WTC11 (cell line): ENCODE data around the gene SLC6A18.

Experiments
- JAZF1 ChIP-seq: fragments of 250-450 bp; sonication (Bioruptor Pico); IDR thresholded peaks from 2 replicates; pipeline ENCODE4 v1.9.0; 2021; ENCODE audit warnings: moderate library complexity, mild to moderate bottlenecking, inconsistent platforms
- JUN ChIP-seq: sonication (generic); formaldehyde crosslinking; IDR thresholded peaks from 2 replicates; pipeline ENCODE4 v1.8.0; 2023; ENCODE audit warnings: mild to moderate bottlenecking, missing genetic modification reagents
- TF ChIP-seq, protein P1 (sequence below): sonication (generic); formaldehyde crosslinking; IDR thresholded peaks from 2 replicates; pipeline ENCODE4 v1.8.1; 2023; ENCODE audit warnings: mild to moderate bottlenecking, missing genetic modification reagents, moderate library complexity
- TF ChIP-seq, protein P2 (sequence below): fragments of 200-600 bp; IDR thresholded peaks from 2 replicates; pipeline ENCODE4 v1.8.0; 2022; ENCODE audit warnings: antibody characterized with exemption
- TF ChIP-seq, protein P3 (sequence below): sonication (generic); formaldehyde crosslinking; IDR thresholded peaks from 2 replicates; pipeline ENCODE4 v1.8.0; 2022; ENCODE audit warnings: mild to moderate bottlenecking, missing genetic modification reagents
- TF ChIP-seq, protein P4 (sequence below): sonication (generic); formaldehyde crosslinking; IDR thresholded peaks from 2 replicates; pipeline ENCODE4 v1.8.1; 2023; ENCODE audit warnings: mild to moderate bottlenecking, missing genetic modification reagents, moderate library complexity
- TF ChIP-seq, protein P5 (sequence below): sonication (generic); formaldehyde crosslinking; IDR thresholded peaks from 2 replicates; pipeline ENCODE4 v1.8.0; 2023; ENCODE audit warnings: mild to moderate bottlenecking, missing genetic modification reagents
- TF ChIP-seq, protein P6 (sequence below): sonication (generic); formaldehyde crosslinking; IDR thresholded peaks from 2 replicates; pipeline ENCODE4 v1.8.0; 2022; ENCODE audit warnings: mild to moderate bottlenecking, missing genetic modification reagents

DNA sequence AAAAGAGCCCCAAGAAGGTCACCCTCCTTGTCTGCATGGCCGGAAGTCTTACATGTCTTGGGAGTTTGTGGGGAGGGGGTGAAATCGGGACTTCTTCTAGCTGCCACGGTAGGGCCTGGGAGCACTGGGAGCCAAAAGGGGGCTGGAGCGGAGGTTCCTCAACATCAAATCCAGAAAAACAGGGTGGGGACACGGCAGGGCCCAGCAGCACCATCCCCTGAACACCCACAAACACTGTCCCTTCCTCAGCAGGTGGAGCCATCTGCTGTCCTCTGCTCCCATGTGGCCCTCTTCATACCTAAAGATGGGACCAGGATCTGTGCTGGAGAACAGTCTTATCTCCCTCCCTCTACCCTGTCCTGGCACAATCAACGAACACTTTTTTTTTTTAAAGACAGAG, 67.0 kb downstream of the SLC6A18 start:
- TF ChIP-seq, protein P1, sequence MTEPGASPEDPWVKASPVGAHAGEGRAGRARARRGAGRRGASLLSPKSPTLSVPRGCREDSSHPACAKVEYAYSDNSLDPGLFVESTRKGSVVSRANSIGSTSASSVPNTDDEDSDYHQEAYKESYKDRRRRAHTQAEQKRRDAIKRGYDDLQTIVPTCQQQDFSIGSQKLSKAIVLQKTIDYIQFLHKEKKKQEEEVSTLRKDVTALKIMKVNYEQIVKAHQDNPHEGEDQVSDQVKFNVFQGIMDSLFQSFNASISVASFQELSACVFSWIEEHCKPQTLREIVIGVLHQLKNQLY, result no peak
- TF ChIP-seq, protein P2, sequence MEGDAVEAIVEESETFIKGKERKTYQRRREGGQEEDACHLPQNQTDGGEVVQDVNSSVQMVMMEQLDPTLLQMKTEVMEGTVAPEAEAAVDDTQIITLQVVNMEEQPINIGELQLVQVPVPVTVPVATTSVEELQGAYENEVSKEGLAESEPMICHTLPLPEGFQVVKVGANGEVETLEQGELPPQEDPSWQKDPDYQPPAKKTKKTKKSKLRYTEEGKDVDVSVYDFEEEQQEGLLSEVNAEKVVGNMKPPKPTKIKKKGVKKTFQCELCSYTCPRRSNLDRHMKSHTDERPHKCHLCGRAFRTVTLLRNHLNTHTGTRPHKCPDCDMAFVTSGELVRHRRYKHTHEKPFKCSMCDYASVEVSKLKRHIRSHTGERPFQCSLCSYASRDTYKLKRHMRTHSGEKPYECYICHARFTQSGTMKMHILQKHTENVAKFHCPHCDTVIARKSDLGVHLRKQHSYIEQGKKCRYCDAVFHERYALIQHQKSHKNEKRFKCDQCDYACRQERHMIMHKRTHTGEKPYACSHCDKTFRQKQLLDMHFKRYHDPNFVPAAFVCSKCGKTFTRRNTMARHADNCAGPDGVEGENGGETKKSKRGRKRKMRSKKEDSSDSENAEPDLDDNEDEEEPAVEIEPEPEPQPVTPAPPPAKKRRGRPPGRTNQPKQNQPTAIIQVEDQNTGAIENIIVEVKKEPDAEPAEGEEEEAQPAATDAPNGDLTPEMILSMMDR, result no peak
- TF ChIP-seq, protein P3, sequence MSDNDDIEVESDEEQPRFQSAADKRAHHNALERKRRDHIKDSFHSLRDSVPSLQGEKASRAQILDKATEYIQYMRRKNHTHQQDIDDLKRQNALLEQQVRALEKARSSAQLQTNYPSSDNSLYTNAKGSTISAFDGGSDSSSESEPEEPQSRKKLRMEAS (CRISPR knock-in tag), result no peak
- TF ChIP-seq, protein P4, sequence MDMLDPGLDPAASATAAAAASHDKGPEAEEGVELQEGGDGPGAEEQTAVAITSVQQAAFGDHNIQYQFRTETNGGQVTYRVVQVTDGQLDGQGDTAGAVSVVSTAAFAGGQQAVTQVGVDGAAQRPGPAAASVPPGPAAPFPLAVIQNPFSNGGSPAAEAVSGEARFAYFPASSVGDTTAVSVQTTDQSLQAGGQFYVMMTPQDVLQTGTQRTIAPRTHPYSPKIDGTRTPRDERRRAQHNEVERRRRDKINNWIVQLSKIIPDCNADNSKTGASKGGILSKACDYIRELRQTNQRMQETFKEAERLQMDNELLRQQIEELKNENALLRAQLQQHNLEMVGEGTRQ (CRISPR knock-in tag), result no peak
- TF ChIP-seq JAZF1 (CRISPR knock-in tag), result no peak
- TF ChIP-seq, protein P5, sequence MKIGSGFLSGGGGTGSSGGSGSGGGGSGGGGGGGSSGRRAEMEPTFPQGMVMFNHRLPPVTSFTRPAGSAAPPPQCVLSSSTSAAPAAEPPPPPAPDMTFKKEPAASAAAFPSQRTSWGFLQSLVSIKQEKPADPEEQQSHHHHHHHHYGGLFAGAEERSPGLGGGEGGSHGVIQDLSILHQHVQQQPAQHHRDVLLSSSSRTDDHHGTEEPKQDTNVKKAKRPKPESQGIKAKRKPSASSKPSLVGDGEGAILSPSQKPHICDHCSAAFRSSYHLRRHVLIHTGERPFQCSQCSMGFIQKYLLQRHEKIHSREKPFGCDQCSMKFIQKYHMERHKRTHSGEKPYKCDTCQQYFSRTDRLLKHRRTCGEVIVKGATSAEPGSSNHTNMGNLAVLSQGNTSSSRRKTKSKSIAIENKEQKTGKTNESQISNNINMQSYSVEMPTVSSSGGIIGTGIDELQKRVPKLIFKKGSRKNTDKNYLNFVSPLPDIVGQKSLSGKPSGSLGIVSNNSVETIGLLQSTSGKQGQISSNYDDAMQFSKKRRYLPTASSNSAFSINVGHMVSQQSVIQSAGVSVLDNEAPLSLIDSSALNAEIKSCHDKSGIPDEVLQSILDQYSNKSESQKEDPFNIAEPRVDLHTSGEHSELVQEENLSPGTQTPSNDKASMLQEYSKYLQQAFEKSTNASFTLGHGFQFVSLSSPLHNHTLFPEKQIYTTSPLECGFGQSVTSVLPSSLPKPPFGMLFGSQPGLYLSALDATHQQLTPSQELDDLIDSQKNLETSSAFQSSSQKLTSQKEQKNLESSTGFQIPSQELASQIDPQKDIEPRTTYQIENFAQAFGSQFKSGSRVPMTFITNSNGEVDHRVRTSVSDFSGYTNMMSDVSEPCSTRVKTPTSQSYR (CRISPR knock-in tag), result no peak
- no peak for TF ChIP-seq JUN (CRISPR knock-in tag)
- TF ChIP-seq, protein P6, sequence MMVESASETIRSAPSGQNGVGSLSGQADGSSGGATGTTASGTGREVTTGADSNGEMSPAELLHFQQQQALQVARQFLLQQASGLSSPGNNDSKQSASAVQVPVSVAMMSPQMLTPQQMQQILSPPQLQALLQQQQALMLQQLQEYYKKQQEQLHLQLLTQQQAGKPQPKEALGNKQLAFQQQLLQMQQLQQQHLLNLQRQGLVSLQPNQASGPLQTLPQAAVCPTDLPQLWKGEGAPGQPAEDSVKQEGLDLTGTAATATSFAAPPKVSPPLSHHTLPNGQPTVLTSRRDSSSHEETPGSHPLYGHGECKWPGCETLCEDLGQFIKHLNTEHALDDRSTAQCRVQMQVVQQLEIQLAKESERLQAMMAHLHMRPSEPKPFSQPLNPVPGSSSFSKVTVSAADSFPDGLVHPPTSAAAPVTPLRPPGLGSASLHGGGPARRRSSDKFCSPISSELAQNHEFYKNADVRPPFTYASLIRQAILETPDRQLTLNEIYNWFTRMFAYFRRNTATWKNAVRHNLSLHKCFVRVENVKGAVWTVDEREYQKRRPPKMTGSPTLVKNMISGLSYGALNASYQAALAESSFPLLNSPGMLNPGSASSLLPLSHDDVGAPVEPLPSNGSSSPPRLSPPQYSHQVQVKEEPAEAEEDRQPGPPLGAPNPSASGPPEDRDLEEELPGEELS (CRISPR knock-in tag), result no peak
